KMS-11 (cell line): Measurements from ENCODE around the gene HECTD1.
"Not testable (repeated sequence)": the region's sequence is repeated elsewhere in the genome, so short reads cannot be mapped to it uniquely, and the experiment has no call there.

Source experiments
- H2AFZ ChIP-seq: fragments of 200-600 bp; sonication (generic); 2 replicates; pipeline ENCODE4 v1.6.1; 2016; ENCODE audit warnings: antibody characterized with exemption, mixed run types, low read depth
- H3K27ac ChIP-seq: fragments of 200-600 bp; sonication (generic); 2 replicates; pipeline ENCODE4 v1.6.1; 2016; ENCODE audit warnings: mild to moderate bottlenecking, mixed run types
- H3K27me3 ChIP-seq: fragments of 200-600 bp; sonication (generic); 2 replicates; pipeline ENCODE4 v1.6.1; 2017; ENCODE audit warnings: mild to moderate bottlenecking, low read depth, mixed run types, moderate library complexity; ENCODE audit not compliant: insufficient read depth
- H3K36me3 ChIP-seq: fragments of 200-600 bp; sonication (generic); 2 replicates; pipeline ENCODE4 v1.6.1; 2017; ENCODE audit warnings: mild to moderate bottlenecking, mixed run types; ENCODE audit not compliant: insufficient read depth
- H3K4me1 ChIP-seq: fragments of 200-600 bp; sonication (generic); 2 replicates; pipeline ENCODE4 v1.6.1; 2016; ENCODE audit warnings: mild to moderate bottlenecking, low read depth, mixed run types; ENCODE audit not compliant: poor library complexity, severe bottlenecking
- H3K4me2 ChIP-seq: fragments of 200-600 bp; sonication (generic); 2 replicates; pipeline ENCODE4 v1.7.0; 2016; ENCODE audit warnings: mild to moderate bottlenecking, mixed run types
- H3K4me3 ChIP-seq: fragments of 200-600 bp; sonication (generic); IDR thresholded peaks from 2 replicates; pipeline ENCODE4 v1.6.1; 2017; ENCODE audit warnings: low read depth, low read length, mixed read lengths; ENCODE audit not compliant: insufficient read depth
- H3K79me2 ChIP-seq: fragments of 200-600 bp; sonication (generic); 2 replicates; pipeline ENCODE4 v1.6.1; 2016; ENCODE audit warnings: low read depth, mixed run types; ENCODE audit not compliant: insufficient read depth
- H3K9ac ChIP-seq: fragments of 200-600 bp; sonication (generic); 2 replicates; pipeline ENCODE4 v1.6.1; 2016; ENCODE audit warnings: mild to moderate bottlenecking, mixed run types
- H4K20me1 ChIP-seq: fragments of 200-600 bp; sonication (generic); 2 replicates; pipeline ENCODE4 v1.6.1; 2016; ENCODE audit warnings: mild to moderate bottlenecking, mixed run types; ENCODE audit not compliant: insufficient read depth
- TF ChIP-seq, protein P1 (sequence below): fragments of 200-600 bp; sonication (generic); conservative IDR thresholded peaks from 2 replicates; pipeline ENCODE4 v1.6.1; 2017; ENCODE audit warnings: low read depth, mild to moderate bottlenecking, antibody characterized with exemption, low read length, moderate library complexity, mixed read lengths

Gene HECTD1

GRCh38 chr14:31243860-31244259, 36.3 kb upstream of the HECTD1 start:
- Histone ChIP-seq H4K20me1 (no peaks in the 10 kb centered on the region), H3K27ac (no peak overlapping the region), H3K4me2 (no peak overlapping the region), H3K4me3 (no peak overlapping the region), H3K4me1 (peaks cover 3% of the 10 kb centered on the region), H3K27me3 (no peaks in the 10 kb centered on the region), H3K9ac (no peak overlapping the region), H3K79me2 (no peaks in the 10 kb centered on the region), H3K36me3 (no peaks in the 10 kb centered on the region), H2AFZ (no peak overlapping the region)
- TF ChIP-seq, protein P1, sequence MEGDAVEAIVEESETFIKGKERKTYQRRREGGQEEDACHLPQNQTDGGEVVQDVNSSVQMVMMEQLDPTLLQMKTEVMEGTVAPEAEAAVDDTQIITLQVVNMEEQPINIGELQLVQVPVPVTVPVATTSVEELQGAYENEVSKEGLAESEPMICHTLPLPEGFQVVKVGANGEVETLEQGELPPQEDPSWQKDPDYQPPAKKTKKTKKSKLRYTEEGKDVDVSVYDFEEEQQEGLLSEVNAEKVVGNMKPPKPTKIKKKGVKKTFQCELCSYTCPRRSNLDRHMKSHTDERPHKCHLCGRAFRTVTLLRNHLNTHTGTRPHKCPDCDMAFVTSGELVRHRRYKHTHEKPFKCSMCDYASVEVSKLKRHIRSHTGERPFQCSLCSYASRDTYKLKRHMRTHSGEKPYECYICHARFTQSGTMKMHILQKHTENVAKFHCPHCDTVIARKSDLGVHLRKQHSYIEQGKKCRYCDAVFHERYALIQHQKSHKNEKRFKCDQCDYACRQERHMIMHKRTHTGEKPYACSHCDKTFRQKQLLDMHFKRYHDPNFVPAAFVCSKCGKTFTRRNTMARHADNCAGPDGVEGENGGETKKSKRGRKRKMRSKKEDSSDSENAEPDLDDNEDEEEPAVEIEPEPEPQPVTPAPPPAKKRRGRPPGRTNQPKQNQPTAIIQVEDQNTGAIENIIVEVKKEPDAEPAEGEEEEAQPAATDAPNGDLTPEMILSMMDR = no peak

DNA sequence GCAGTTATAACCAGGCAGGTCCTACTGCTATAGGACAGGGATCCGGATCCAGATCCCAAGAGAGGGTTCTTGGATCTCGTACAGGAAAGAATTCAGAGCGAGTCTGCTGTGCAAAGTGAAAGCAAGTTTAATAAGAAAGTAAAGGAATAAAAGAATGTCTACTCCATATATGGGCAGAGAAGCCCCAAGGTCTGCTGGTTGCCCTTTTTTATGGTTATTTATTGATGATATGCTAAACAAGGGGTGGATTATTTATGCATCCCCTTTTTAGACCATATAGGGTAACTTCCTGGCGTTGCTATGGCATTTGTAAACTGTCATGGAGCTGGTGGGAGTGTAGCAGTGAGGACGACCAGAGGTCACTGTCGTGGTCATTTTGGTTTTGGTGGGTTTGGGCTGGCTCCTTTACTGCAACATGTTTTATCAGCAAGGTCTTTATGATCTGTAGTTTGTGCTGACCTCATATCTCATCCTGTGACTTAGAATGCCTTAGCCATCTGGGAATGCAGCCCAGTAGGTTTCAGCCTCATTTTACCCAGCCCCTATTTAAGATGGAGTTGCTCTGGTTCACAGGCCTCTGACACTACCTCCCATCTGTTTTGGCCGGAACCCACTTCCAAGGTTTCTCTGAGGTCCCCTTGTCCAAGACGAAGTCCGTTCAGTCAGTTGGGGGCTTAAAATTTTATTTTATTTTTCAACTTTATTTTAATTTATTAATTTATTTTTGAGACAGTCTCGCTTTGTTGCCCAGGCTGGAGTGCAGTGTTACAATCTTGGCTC, 34.8 kb upstream of the HECTD1 start:
- H2AFZ ChIP-seq, H3K4me3 ChIP-seq, H4K20me1 ChIP-seq: not testable (repeated sequence)

GRCh38 chr14:31241450-31242114, 34.0 kb upstream of the HECTD1 start:
- H3K9ac ChIP-seq = no peak overlapping the region
- H3K4me3 ChIP-seq = no peak overlapping the region
- H3K4me2 ChIP-seq = no peak overlapping the region
- peaks cover 3% of the 10 kb centered on the region for H3K4me1 ChIP-seq
- H3K79me2 ChIP-seq = no peaks in the 10 kb centered on the region
- H3K27ac ChIP-seq = no peak overlapping the region
- no peaks in the 10 kb centered on the region for H3K36me3 ChIP-seq
- TF ChIP-seq, protein P1 = no peak
- no peak overlapping the region for H2AFZ ChIP-seq
- no peaks in the 10 kb centered on the region for H3K27me3 ChIP-seq
- H4K20me1 ChIP-seq = no peaks in the 10 kb centered on the region

More for the DNA sequence above, 34.8 kb upstream of the HECTD1 start:
- not testable (repeated sequence) for H3K27ac ChIP-seq, H3K4me2 ChIP-seq, H3K79me2 ChIP-seq, H3K9ac ChIP-seq, H3K27me3 ChIP-seq, H3K4me1 ChIP-seq, H3K36me3 ChIP-seq

- TF ChIP-seq, protein P1 = no peak
- H3K36me3 ChIP-seq = no peaks in the 10 kb centered on the region
- H3K79me2 ChIP-seq = no peaks in the 10 kb centered on the region
- H3K4me3 ChIP-seq = no peak overlapping the region
- no peak overlapping the region for H3K9ac ChIP-seq
- peaks cover 3% of the 10 kb centered on the region for H3K4me1 ChIP-seq
- no peak overlapping the region for H3K27ac ChIP-seq
- no peaks in the 10 kb centered on the region for H4K20me1 ChIP-seq
- no peak overlapping the region for H3K4me2 ChIP-seq
- H2AFZ ChIP-seq = no peak overlapping the region
- H3K27me3 ChIP-seq = no peaks in the 10 kb centered on the region
These were observed 32.1 kb upstream of the HECTD1 start for GRCh38 chr14:31239741-31240140.

GRCh38 chr14:31235462-31235861, 27.9 kb upstream of the HECTD1 start:
- Histone ChIP-seq H3K4me3 (no peak overlapping the region), H2AFZ (no peak overlapping the region), H3K27me3 (no peaks in the 10 kb centered on the region), H3K79me2 (no peaks in the 10 kb centered on the region), H3K9ac (no peak overlapping the region), H3K27ac (no peak overlapping the region), H3K4me1 (no peaks in the 10 kb centered on the region), H4K20me1 (no peaks in the 10 kb centered on the region), H3K4me2 (no peak overlapping the region), H3K36me3 (no peaks in the 10 kb centered on the region)
- TF ChIP-seq, protein P1 = no peak
